Measurements from ENCODE around the gene RBM19.

DNA sequence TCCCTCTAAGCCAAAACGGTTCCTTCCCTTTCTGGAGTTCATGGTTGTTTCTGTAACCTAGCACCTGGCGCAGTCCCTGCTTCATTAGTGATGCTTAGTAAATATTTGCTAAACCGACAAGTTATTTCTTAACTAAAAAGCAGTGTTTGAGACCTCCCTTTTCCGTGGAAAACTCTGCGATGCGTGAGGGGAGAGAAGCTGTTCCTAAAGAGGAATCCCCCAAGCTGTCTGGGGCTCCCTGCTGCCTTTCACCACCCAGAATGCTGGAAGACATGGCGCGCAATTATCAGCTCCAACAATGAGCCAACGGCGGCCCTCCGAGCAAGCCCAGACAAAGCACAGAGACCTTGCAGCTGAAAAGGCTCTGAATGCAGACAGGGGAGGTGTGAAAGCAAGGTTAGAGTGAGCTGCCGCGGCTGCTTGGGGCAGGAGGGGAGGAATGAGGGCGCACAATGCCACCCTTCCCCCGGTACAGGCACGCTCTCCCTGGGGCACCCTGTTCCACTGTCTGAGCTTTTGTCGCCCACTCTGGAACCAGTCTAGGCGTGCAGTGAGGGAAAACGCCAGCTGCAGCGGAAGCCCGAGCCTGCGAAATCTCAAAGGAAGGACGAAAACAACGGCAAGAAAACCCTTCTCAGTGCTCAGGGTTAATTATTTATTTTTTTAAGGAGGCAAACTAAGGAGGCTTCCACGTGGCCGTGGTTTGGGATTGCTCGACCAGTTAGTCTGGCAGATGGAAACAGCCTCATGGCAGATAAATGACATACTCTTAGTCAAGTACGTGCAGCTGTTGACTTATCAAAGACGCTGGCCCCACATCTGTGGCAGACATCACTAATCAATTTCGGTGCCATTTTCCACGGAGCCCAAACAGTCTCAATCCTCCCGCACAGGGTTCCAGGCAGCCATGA lies 66.3 kb downstream of the RBM19 start:
- no peak for TF ChIP-seq POLR2AphosphoS5 (IDR thresholded peaks at IDR 0.05; ENCODE audit: low read depth)
- TF ChIP-seq, protein P1, sequence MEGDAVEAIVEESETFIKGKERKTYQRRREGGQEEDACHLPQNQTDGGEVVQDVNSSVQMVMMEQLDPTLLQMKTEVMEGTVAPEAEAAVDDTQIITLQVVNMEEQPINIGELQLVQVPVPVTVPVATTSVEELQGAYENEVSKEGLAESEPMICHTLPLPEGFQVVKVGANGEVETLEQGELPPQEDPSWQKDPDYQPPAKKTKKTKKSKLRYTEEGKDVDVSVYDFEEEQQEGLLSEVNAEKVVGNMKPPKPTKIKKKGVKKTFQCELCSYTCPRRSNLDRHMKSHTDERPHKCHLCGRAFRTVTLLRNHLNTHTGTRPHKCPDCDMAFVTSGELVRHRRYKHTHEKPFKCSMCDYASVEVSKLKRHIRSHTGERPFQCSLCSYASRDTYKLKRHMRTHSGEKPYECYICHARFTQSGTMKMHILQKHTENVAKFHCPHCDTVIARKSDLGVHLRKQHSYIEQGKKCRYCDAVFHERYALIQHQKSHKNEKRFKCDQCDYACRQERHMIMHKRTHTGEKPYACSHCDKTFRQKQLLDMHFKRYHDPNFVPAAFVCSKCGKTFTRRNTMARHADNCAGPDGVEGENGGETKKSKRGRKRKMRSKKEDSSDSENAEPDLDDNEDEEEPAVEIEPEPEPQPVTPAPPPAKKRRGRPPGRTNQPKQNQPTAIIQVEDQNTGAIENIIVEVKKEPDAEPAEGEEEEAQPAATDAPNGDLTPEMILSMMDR (IDR thresholded peaks at IDR 0.05; ENCODE audit: insufficient read depth, low read length) = no peak
- TF ChIP-seq, protein P2, sequence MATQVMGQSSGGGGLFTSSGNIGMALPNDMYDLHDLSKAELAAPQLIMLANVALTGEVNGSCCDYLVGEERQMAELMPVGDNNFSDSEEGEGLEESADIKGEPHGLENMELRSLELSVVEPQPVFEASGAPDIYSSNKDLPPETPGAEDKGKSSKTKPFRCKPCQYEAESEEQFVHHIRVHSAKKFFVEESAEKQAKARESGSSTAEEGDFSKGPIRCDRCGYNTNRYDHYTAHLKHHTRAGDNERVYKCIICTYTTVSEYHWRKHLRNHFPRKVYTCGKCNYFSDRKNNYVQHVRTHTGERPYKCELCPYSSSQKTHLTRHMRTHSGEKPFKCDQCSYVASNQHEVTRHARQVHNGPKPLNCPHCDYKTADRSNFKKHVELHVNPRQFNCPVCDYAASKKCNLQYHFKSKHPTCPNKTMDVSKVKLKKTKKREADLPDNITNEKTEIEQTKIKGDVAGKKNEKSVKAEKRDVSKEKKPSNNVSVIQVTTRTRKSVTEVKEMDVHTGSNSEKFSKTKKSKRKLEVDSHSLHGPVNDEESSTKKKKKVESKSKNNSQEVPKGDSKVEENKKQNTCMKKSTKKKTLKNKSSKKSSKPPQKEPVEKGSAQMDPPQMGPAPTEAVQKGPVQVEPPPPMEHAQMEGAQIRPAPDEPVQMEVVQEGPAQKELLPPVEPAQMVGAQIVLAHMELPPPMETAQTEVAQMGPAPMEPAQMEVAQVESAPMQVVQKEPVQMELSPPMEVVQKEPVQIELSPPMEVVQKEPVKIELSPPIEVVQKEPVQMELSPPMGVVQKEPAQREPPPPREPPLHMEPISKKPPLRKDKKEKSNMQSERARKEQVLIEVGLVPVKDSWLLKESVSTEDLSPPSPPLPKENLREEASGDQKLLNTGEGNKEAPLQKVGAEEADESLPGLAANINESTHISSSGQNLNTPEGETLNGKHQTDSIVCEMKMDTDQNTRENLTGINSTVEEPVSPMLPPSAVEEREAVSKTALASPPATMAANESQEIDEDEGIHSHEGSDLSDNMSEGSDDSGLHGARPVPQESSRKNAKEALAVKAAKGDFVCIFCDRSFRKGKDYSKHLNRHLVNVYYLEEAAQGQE (IDR thresholded peaks at IDR 0.05; ENCODE audit: insufficient replicate concordance, low read depth) = no peak
- no peak for TF ChIP-seq SPI1 (IDR thresholded peaks at IDR 0.05; ENCODE audit: borderline replicate concordance, low read depth)
- no peak for TF ChIP-seq GABPA (IDR thresholded peaks at IDR 0.05; ENCODE audit: low read depth)

Measured in HL-60 (cell line).